Progenitor cell of endocrine pancreas (in vitro differentiated cells): ENCODE data around the gene DOK1. TPM values are rescaled to one million over a fixed set of nuclear protein-coding genes. Genes with fewer than 3 reads are reported as not detected.

ENCODE experiments used
- DNase-seq: peaks from one replicate; pipeline ENCODE4 v3.0.0; 2021; ENCODE audit warnings: low spot score; ENCODE audit not compliant: unreplicated experiment
- H3K27ac Mint-ChIP-seq: 2 replicates; pipeline ENCODE4 v1.8.0; 2021; ENCODE audit warnings: mild to moderate bottlenecking, moderate library complexity, mixed read lengths
- H3K27me3 Mint-ChIP-seq: 2 replicates; pipeline ENCODE4 v1.8.0; 2021; ENCODE audit warnings: mixed read lengths
- H3K36me3 Mint-ChIP-seq: 2 replicates; pipeline ENCODE4 v1.8.0; 2022; ENCODE audit warnings: mixed read lengths; ENCODE audit not compliant: insufficient read depth
- H3K4me1 Mint-ChIP-seq: 2 replicates; pipeline ENCODE4 v1.8.0; 2021; ENCODE audit warnings: low read depth, mixed read lengths
- H3K4me3 Mint-ChIP-seq: 2 replicates; pipeline ENCODE4 v1.8.0; 2021; ENCODE audit warnings: low read depth, mild to moderate bottlenecking, moderate library complexity, mixed read lengths
- H3K9me3 Mint-ChIP-seq: 2 replicates; pipeline ENCODE4 v1.8.0; 2021; ENCODE audit warnings: low read depth, mixed read lengths
- CTCF ChIP-seq: fragments of 200-600 bp; sonication (generic); IDR thresholded peaks from one replicate; pipeline ENCODE4 v1.5.0; 2021; ENCODE audit warnings: antibody characterized with exemption, mild to moderate bottlenecking; ENCODE audit not compliant: unreplicated experiment
- total RNA-seq: library from RNA; stranded (reverse); gene quantifications from 2 replicates; pipeline ENCODE4 v1.2.1, GENCODE V29; 2021

Gene DOK1
- total RNA-seq, 1 donor from 2014 or later: 18.5 TPM

GRCh38 chr2:74602586-74603281 lies 48.2 kb downstream of the DOK1 start:
- no peaks in the 10 kb centered on the region for H3K4me1 Mint-ChIP-seq
- H3K4me3 Mint-ChIP-seq: no peak overlapping the region
- TF ChIP-seq CTCF: no peak
- no peaks in the 10 kb centered on the region for H3K9me3 Mint-ChIP-seq
- H3K27ac Mint-ChIP-seq: no peak overlapping the region
- no peaks in the 10 kb centered on the region for H3K36me3 Mint-ChIP-seq
- peaks cover 18% of the 10 kb centered on the region for H3K27me3 Mint-ChIP-seq
- DNase-seq: no peak

GRCh38 chr2:74603282-74604000 lies 48.9 kb downstream of the DOK1 start:
- Mint-ChIP-seq H3K27me3 (peaks cover 18% of the 10 kb centered on the region), H3K36me3 (no peaks in the 10 kb centered on the region), H3K4me3 (no peak overlapping the region), H3K9me3 (peaks cover 4% of the 10 kb centered on the region), H3K4me1 (no peaks in the 10 kb centered on the region), H3K27ac (no peak overlapping the region)
- TF ChIP-seq CTCF: no peak
- no peak for DNase-seq

- H3K36me3 Mint-ChIP-seq: no peaks in the 10 kb centered on the region
- no peak for TF ChIP-seq CTCF
- peaks cover 16% of the 10 kb centered on the region for H3K27me3 Mint-ChIP-seq
- no peak overlapping the region for H3K27ac Mint-ChIP-seq
- no peak overlapping the region for H3K4me3 Mint-ChIP-seq
- DNase-seq: no peak
- H3K9me3 Mint-ChIP-seq: peaks cover 11% of the 10 kb centered on the region
- no peaks in the 10 kb centered on the region for H3K4me1 Mint-ChIP-seq
These were observed 52.4 kb downstream of the DOK1 start for GRCh38 chr2:74606927-74607326.

Other genes starting within 250 kb of the DOK1 start
- gene SLC4A5, start 211.3 kb upstream of the DOK1 start, total RNA-seq: 4.1 and 5.9 TPM in 2 replicates
- gene DCTN1, start 174.4 kb upstream of the DOK1 start, total RNA-seq: 178 and 195 TPM in 2 replicates
- 11.3 and 13.4 TPM in 2 replicates for gene C2orf81, start 133.1 kb upstream of the DOK1 start, total RNA-seq
- gene WDR54, start 133.0 kb upstream of the DOK1 start, total RNA-seq: 28.1 and 30.2 TPM in 2 replicates
- gene RTKN, start 112.8 kb upstream of the DOK1 start, total RNA-seq: 121 and 129 TPM in 2 replicates
- 46.8 and 51.0 TPM in 2 replicates for gene INO80B, start 99.6 kb upstream of the DOK1 start, total RNA-seq
- gene WBP1, start 96.3 kb upstream of the DOK1 start, total RNA-seq: 127 and 140 TPM in 2 replicates
- gene MOGS, start 89.3 kb upstream of the DOK1 start, total RNA-seq: 67.9 and 71.5 TPM in 2 replicates
- gene MRPL53, start 82.0 kb upstream of the DOK1 start, total RNA-seq: 61.3 and 64.1 TPM in 2 replicates
- 39.9 and 42.0 TPM in 2 replicates for gene CCDC142, start 71.7 kb upstream of the DOK1 start, total RNA-seq
- 32.2 and 34.8 TPM in 2 replicates for gene TTC31, start 71.6 kb upstream of the DOK1 start, total RNA-seq
- gene LBX2, start 55.1 kb upstream of the DOK1 start, total RNA-seq: 7.3 and 9.3 TPM in 2 replicates
- 23.3 and 24.4 TPM in 2 replicates for gene PCGF1, start 47.0 kb upstream of the DOK1 start, total RNA-seq
- 0.33 TPM in 1 of 2 replicates, not detected in the other for gene TLX2, start 40.3 kb upstream of the DOK1 start, total RNA-seq
- 1.5 and 1.7 TPM in 2 replicates for gene DQX1, start 28.5 kb upstream of the DOK1 start, total RNA-seq
- 110 and 115 TPM in 2 replicates for gene AUP1, start 25.0 kb upstream of the DOK1 start, total RNA-seq
- gene HTRA2, start 24.8 kb upstream of the DOK1 start, total RNA-seq: 35.9 and 41.9 TPM in 2 replicates
- 23.4 and 24.2 TPM in 2 replicates for gene LOXL3, start 778 bp upstream of the DOK1 start, total RNA-seq
- gene M1AP, start 93.6 kb downstream of the DOK1 start, total RNA-seq: 2.5 and 2.6 TPM in 2 replicates
- 11.5 and 13.4 TPM in 2 replicates for gene SEMA4F, start 99.5 kb downstream of the DOK1 start, total RNA-seq